GM19467 (cell line): Measurements from ENCODE around the gene TSSK1B.
"Not testable (repeated sequence)": the region's sequence is repeated elsewhere in the genome, so short reads cannot be mapped to it uniquely, and the experiment has no call there.

Experiments
- ATAC-seq: cut with Tn5 transposase; IDR thresholded peaks from one replicate; pipeline ENCODE4 v1.9.1; 2021; ENCODE audit warnings: mild to moderate bottlenecking, moderate library complexity; ENCODE audit not compliant: unreplicated experiment

Gene TSSK1B

DNA sequence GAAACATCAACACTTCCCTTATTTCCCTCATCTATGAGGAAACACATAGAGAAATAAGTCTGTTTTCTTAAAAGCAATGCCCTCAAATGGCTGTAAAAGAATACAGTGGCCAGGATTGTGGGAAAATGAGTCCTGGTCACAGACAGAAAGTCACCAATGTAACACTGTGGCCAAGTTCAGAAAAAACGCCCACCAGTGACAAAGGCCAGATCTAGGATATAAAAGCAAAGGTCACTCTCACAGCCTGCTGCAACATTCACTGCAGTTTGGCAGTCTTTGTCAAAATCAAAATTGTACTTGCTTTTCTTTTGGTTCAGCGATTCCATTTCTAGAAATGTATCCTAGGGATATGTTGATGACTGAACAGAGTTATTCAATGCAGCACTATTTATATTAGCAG lies 30.5 kb downstream of the TSSK1B start:
- no peak for ATAC-seq

DNA sequence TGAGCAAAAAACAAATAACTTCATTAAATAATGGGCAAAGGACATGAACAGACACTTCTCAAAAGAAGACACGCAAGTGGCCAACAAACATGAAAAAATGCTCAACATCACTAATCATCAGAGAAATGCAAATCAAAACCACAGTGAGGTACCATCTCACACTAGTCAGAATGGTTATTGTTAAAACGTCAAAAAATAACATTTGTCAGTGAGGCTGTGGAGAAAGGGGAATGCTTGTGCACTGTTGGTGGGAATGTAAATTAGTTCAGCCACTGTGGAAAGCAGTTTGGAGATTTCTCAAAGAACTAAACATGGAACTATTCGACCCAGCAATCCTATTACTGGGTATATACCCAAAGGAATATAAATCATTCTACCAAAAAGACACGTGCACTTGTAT lies 36.8 kb downstream of the TSSK1B start:
- ATAC-seq = not testable (repeated sequence)

DNA sequence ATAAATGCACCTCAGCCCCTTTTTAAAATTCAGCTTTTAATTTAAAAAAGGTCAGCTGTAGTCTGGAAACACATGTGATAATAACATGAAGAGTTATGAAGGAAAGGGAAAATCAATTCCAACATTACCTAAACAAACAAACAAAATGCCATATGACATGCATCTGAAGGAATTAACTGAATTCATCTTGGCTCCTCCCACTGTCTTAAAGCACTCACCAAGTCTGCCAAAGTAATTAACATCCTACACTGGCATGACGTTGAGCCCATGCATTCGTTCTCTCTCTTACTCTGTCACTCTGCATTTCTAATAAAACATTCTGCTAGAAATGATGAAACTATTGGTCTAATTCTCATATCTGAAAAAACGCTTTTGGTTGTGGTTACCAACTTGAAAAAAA lies 37.7 kb downstream of the TSSK1B start:
- no peak for ATAC-seq

DNA sequence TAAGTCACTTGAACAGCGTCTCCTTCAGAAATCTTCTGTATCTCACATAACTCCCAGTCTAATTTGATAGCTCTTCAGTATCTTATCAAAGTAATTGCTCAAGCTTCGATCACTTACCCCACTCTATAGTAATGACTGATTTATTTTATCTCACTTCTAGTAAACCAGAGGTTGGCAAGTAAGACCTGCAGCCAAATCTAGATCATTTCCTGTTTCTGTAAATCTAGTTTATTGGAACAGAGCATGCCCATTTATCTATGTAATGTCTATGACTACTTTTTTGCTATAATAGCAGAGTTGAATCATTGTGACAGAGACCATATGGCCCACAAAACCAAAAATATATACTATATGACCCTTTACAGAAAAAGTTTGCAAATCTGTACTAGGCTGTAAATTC lies 40.1 kb downstream of the TSSK1B start:
- no peak for ATAC-seq

DNA sequence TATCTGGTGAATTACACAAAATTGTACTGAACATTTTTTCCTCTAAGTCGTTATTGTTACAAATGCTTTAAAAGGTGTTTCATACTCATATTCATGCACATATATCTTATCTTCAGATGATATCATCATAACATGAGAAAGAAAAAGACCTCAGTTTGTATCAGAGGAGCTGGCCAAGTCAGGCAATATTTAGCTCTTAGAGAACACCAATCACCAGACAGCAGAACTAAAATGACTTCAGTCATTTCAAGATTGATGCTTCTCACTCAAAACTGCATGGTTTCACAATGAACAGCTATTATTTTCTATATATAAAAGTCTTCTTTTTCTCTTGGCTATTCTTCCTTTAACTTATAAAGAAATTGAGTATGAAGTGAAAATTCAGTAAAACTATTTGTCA lies 44.6 kb downstream of the TSSK1B start:
- ATAC-seq = no peak

DNA sequence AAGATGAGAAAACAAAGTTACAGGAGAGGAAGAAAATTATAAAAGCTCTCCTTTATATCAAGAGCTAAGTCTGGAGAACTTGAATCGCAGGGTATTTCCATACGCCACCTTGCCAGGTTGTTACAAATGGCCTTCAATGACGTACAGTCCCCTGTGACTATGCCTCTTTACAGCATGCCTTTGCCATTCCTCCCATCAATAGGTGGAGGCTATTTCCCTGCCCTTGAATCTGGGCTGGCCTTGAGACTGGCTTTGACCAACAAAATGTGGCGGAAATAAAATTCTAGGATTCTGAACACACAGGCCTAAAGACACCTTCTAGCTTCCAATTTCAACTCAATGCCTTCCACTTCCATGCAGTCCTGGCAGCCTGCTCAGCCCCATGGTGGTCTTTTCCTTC lies 45.7 kb downstream of the TSSK1B start:
- no peak for ATAC-seq

DNA sequence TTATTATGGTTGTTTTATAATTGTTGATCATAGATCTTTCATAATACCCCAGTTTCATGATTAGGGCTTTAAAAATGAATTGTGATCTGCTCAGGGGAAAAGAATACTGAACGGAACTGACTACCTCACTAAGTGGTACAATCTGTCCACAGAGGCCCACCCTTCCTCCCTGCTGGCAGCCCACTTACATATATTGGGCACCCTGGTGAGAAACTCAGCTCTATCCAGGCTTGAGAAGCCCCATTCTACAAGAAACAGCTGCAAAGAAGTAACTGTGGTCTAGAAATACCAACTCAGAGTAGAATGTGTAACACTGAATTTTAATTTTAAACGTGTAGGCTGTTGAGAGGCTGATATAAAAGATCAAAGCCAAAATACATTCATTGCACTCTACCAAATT lies 46.9 kb downstream of the TSSK1B start:
- ATAC-seq = no peak

DNA sequence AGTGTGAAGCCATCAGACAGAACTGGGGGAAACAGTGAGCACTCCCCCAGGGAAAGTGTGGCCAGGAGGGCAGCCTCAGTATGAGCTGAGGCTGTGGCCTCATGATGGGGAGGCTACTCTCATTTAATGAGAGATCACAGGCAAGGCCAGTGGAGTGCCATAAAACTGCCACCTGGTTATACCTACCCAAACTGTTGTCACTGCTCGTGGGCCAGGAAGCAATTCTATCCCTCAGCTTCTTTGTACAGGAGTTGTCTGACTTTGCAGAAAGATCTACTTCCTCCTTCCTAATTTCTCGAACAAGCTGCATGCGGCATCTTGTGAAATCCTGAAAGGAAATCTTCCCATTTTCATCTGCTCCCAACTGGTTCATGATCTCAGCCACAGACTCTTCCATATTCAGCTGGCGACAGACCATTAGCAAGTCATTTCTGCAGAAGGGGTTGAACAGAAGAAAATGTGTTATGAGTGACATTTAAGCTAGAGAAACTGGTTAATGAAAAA lies 50.0 kb downstream of the TSSK1B start:
- no peak for ATAC-seq

DNA sequence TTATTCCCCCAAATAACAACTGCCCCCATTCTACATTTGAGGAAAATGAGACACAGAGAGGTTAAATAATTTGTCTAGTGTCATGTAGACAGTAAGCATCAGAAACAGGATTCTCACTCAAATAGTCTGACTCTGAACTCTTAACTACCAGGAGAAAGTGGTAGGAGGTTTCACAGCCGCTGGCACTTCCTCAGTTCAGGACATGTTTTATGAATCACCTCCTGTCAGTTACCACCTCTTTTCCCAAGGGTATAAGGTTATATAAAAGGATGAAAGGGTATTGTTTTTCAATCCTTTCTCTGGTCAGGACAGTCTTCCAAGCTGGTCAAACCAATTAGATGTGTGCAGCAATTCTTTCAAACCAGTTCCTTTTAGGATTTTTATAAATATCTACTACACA lies 52.1 kb downstream of the TSSK1B start:
- ATAC-seq = no peak
